Stimulated activated CD4-positive, alpha-beta T cell treated with anti-CD3 and anti-CD28 coated beads, Interleukin-4, amount 100 ng/mL, for 48 hours (primary cell): ENCODE results near the gene STEEP1.
A peak's percentile ranks its signal among the peaks of the same experiment; 100 is the strongest.

Experiments
- DNase-seq, 2 donors: peaks; one replicate each; pipeline ENCODE4 v3.0.0-alpha.2; 2020; ENCODE audit warnings: low read depth in 2 of 2

The STEEP1 gene

DNA sequence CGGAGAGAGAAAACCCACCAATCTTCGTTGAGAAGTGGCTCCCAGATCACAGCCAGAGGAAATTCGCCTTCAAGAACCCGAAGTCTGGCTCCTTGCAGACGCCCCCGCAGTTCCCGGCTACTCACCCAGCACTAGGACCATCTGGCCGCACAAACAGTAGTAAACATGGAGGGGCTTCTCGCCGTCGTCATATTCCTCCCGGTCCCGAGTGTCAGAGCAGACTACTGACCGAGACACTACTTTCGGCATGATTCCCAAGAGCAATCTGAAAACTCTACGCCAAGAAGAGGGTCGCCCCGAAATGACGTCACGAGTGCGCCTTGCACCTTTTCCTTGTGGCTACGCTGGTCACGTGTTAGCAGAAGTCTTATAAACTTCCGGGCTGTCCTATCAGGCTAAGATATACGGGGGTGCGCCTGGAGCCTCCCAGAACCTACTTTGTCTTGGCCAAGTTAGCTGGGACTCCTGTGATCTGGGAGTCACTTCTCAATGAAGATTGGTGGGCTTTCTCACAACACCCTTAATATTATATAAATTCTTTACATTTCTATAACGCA is at the start of gene STEEP1:
Gene STEEP1 (minus strand): TSS at position 303 of the 557 bp plus-strand sequence. CDS start 54 bp downstream, at position 249.
- DNase-seq = peak; percentile 80 to 81

DNA sequence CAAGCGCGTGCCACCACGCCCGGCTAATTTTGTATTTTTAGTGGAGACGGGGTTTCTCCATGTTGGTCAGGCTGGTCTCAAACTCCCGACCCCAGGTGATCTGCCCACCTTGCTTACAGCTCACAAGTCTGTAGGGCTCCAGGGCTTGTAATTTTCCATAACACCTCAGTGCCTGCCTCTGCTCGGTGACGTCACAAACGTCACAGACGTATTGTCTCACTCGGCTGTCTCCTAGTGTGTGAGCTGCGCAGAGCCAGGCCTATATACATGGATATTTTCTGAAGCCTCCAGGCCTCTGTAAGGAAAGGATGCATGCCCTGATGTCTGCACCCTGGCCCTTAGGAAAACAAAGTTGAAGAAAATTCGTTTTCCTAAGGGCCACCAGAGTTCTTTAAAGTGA is 49.6 kb upstream of the STEEP1 start:
- no peak for DNase-seq

- DNase-seq = no peak
Measured at GRCh38 chrX:119607018-119607389, 41.8 kb upstream of the STEEP1 start.

DNA sequence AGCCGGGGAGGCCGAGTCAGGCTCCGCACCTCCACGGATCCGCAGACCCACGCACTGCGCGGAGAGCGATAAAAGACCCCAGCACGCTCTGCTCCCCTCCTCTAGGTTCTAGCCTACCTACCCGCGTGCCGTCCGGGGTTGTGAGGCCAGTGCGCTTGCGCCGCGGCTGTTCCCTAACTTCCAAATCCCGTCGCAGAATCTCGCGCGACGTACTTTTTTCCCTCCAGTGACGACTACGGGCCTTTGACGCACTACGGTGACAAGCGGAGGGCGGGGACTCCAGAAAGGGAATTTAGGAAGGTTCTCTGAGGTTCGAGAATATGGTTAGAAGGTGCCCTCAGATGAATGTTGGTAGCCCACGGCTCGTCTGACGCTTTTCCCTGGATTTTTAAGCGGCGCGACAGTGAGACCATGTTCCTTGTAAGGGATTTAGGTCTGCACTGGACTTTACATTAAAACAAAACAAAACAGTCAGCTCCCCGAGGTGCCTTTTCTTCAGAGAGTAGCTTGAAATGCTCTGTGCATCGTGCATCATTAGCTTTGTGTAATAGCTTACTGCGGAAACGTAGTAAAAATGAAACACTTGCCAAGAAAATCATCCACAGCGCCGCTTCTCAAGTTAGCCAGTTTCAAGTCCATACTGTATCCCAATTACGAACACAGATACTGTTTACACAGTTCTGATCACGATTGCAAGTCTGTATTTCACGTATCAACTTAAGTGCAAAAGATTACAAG is 41.2 kb upstream of the STEEP1 start, which contains the start of gene NKRF:
Gene NKRF (minus strand): TSS at position 145 of the 738 bp plus-strand sequence.
- peak; percentile 80 to 83 for DNase-seq

GRCh38 chrX:119605464-119606279 is 40.5 kb upstream of the STEEP1 start:
- DNase-seq = peak; percentile 14 to 27

DNA sequence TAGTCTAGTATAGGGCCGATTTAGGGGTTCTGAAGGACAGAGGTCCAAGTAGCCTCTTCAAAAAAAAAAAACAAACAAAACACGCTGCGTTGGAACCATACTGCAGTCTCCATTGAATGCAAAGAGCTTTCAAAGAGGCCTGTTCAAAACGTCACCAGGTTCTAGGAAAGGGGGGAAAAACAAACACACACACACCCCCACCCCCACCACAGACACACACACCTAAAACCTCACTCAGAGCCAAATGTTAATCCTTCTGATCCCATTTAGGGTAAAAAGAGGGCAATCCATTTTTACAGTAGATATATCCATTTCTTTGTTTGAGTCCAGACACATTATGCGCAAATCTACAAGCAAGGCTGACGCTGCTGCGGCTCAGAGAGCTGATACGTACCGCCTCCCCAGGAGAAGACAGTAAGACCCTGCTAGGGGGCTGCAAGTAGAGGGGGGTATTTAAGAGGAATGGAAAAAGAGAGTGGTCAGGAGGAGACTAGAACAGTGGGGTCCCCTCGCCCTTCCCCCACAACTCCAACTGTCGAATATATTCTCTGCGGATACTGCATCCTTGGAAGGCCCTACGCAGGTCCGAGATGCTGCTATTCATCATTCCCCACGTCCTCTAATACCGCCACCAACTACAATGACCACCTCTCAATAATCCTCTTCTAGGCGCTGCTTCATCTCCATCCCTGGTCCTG is 39.7 kb upstream of the STEEP1 start:
- no peak for DNase-seq

GRCh38 chrX:119602701-119603255 is 37.6 kb upstream of the STEEP1 start:
- no peak for DNase-seq

GRCh38 chrX:119589810-119590209 is 24.6 kb upstream of the STEEP1 start:
- DNase-seq = no peak

DNA sequence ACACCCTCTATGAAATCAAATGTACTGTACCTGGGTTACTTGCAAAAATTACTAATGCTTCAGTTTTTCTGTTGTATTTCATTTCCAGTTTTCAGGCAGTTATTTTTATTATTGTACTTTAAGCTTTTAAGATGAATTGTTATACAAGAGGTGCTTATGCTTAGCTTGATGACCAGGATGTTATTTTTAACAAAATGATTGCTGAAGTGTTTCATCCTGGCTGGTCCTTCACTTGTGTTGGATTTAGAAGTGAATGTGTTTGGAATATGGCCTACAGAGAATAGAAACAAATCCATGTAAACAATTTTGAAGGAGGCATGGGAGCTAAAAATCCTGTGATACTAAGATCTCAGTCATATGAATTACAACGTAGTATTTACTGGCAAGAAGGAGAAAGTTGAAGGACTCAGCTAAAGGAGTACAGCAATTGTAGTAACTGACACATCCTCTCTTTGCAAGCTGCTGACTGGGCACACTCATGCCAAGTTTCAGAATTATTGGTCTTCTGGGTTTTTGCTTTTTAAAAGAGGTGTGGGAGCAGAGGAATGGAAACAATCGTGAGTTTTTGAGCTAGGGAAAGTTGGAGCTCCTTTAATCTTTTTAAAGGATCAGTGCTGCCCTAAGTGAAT is 18.3 kb upstream of the STEEP1 start:
- no peak for DNase-seq

DNA sequence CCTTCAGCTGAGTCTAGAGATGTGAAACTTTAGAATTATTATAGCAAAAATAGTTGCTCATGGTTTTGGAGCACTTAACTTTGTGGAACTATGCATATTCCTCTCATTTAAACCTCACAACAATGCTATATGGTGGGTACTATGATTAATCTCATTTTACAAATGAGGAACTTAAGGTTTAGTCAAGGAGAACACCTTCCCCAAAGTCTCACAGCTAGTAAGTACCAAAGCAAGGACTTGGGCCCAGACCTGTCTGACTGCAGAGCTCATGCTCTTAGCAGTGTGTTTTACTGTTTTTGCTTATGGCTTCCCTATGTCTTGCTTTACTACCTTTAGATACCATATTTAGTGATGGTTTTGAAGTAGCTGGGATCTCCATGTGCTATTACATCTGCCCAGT is 14.2 kb upstream of the STEEP1 start:
- no peak for DNase-seq

DNA sequence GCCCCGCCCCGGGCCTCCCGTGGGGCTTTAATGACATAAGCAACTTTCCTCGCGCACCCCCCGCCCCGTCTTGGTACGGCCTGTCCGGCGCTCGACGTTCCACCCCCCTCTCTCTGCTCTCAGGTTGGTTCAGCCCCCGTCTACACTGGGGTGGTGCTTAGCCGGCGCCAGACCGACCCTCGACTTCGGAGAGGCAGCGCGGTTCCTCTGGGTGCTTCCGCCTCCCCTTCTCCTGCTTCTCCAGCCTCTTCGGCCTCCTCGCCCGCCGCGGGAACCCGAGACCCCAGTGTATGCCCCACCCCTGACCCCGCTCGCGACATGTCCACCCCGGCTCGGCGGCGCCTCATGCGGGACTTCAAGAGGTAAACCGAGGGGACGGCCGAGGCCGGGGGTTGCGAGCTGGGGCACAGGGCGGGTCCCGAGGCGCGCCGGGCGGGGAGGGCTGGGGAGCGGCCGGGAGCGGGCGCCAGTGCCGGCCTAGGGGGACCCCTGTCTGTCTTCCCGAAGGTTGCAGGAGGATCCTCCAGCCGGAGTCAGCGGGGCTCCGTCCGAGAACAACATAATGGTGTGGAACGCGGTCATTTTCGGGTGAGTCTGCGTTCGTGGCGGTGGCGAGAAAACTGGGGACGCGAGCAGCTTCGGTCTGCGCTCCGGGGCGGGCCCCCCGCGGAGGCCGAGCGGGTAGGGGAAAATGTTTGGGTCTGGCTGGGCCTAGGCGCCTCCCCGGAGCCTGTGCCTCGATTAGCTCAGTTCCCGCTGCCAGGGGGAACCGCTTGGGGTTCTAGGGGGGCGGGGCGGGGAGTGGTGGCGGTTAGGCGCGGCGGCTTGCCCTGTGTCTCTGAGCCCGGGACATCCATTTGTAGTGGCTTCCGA is 9.4 kb upstream of the STEEP1 start, which contains the start of gene UBE2A:
Gene UBE2A (plus strand): TSS at position 170 of the 873 bp plus-strand sequence. CDS start 149 bp downstream, at position 319.
- peak; percentile 80 for DNase-seq

DNA sequence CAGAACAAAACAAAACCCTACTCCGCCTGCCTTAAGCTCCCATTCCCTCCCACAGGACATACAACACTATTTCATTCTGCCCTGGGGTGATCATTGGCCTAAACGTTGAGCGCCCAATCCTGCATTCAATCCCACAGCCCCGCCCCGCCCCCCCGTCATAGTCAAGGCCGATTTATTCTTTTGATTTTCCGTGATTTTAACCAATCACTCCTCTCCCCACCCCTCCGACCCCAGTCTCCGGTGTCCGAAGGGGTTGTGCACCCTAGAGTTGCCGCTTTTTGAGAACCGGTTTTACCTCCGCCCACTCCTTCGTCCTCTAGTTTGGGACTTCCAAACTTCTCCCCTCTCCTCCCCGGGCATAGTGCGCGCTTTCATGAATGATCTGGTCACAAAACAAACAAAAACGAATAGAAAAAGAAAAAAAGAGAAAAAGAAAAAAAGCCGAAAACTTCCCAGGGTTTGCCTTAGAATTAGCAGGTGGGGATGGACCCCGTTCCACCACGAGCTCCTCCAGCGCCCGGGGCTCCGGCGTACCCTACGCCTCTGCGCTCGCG is 8.7 kb upstream of the STEEP1 start:
- no peak for DNase-seq

DNA sequence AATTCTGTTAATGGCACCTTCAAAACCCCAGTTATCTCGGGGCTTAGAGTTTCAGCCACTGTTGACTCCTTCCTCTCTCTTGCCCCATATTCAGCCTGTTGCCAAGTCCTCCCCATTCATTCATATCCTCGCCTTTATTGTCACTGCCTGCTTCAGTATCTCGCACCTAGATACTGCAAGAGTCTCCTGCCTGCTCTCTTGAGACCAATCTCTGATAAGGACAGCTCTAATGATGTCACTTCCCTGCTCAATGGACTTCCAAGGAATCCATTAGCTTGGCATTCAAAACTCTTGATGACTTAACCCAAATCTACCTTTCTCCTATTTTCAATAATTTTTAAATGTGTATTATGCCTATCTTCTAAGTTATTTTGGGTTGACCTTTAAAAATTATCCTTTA is 8.0 kb upstream of the STEEP1 start:
- no peak for DNase-seq

GRCh38 chrX:119570351-119570835 is 5.2 kb upstream of the STEEP1 start:
- no peak for DNase-seq

DNA sequence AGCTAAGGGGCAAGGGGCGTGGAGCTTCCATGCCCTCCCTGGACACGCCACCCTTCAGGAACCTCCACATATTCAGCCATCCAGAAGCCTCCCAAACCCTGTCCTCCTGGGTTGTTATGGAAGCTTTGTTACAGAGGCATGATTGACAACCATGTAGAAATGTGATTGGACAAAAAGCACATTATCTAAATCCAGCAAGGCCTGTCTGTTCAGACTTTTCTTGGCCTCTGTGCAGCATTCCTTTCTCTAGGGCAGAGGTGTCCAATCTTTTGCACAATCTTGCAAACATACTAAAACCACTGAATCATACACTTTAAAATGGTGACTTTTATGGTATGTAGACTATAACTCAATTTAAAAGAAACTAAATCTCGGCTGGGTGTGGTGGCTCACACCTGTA is 12.7 kb downstream of the STEEP1 start:
- no peak for DNase-seq

GRCh38 chrX:119549327-119550016 is 15.7 kb downstream of the STEEP1 start:
- no peak for DNase-seq

DNA sequence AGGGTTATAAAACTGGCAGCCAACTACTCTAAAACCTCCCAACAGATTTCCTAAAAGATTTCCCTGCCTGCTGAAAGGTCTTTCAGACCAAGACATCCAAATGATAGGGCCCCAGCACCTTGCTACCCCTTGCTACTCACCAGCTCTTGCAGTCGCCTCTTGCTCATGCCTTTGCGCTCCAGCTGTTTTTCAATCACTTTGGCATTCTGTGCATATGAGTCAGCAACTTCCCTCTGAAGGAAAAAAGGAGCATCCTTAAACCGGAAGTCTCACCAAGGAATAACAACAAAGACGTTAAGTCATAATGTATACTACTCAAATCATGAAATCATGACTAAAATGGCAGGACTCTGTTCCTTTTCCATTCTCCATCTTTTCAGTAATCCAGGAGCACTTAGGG is 24.0 kb downstream of the STEEP1 start:
- DNase-seq = no peak

GRCh38 chrX:119539872-119540271 is 25.3 kb downstream of the STEEP1 start:
- DNase-seq = no peak

DNA sequence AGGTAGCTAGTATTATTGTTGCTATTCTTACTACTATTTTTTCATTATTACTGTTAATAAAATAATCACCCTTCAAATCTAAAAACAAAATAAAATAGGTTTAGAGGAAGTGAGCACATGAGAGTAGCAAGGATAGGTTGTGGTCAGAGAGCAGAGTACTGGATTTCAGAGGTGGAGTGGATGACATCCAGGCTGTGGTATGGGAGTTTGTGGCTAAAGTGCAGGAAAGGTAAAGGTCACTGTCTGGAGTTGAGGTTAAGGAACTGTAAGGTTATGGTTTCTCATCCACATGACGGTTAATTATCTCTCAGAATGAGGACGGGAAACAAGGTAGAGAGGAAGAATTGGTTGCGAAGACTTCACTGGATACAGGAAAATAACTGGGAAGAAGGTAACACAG is 27.7 kb downstream of the STEEP1 start:
- DNase-seq = no peak
